HepG2 (cell line): ENCODE measurements around the gene ZNF284. TPM values are rescaled to one million over a fixed set of nuclear protein-coding genes. Genes with fewer than 3 reads are reported as not detected.
"Not testable (repeated sequence)": the region's sequence is repeated elsewhere in the genome, so short reads cannot be mapped to it uniquely, and the experiment has no call there.

Experiments
- ATAC-seq: fragments of 200-7000 bp; cut with Tn5 transposase; 3 replicates; pipeline ENCODE4 v1.9.1; 2020; ENCODE audit warnings: mild to moderate bottlenecking, moderate library complexity
- BruUV-seq: library from RNA; stranded (reverse); fragments of 400-500 nt; replicated peaks from 2 replicates; lab custom pipeline; 2021; lab: Mats Ljungman, UMichigan
- CTCF ChIA-PET: fragments of 300-600 bp; formaldehyde crosslinking; extraction: SDS; loops from one replicate; lab custom pipeline; 2021; ENCODE audit warnings: low total read pairs, inconsistent platforms, low intra/inter-chr PET ratio; lab: Yijun Ruan, JAX
- POLR2A ChIA-PET: fragments of 350-600 bp; sonication (Branson Sonifier 250); formaldehyde crosslinking; loops from one replicate; lab custom pipeline; 2020; ENCODE audit warnings: antibody characterized with exemption, inconsistent platforms; lab: Yijun Ruan, JAX
- DNase-seq: peaks from one replicate; pipeline ENCODE4 v3.0.0-alpha.2; 2015; ENCODE audit warnings: low spot score
- FAIRE-seq: peaks from 3 replicates; lab custom pipeline; 2011; peaks lifted over from hg19 to GRCh38; lab: Jason Lieb, UNC
- H2AFZ ChIP-seq: one replicate; pipeline ENCODE4 v1.6.1; 2011; ENCODE audit warnings: low read length, inconsistent platforms
- H3K27ac ChIP-seq: fragments of 300-600 bp; 3 replicates; pipeline ENCODE4 v1.8.0; 2011; ENCODE audit warnings: mixed run types, mild to moderate bottlenecking, mixed read lengths, low read length, inconsistent platforms; ENCODE audit not compliant: insufficient read depth; ENCODE audit errors: extremely low read length
- H3K27me3 ChIP-seq, 2 experiments: fragments of 200-600 bp in 1 of 2; 2 replicates in 1 of 2; 3 replicates in 1 of 2; pipeline versions ENCODE4 v1.6.0 to v1.8.0; 2011; ENCODE audit warnings: low read length in 2 of 2, mild to moderate bottlenecking in 2 of 2, moderate library complexity in 2 of 2, inconsistent platforms in 1 of 2; ENCODE audit not compliant: insufficient read depth in 2 of 2, control insufficient read depth in 1 of 2
- H3K36me3 ChIP-seq, 2 experiments: fragments of 200-600 bp in 1 of 2; replicated peaks in 1 of 2; 2 replicates in 1 of 2; 3 replicates in 1 of 2; pipeline versions ENCODE4 v1.5.1 to v1.8.0; 2011; ENCODE audit warnings: low read length in 2 of 2, inconsistent platforms in 1 of 2; ENCODE audit not compliant: insufficient read depth in 2 of 2, control insufficient read depth in 1 of 2
- H3K4me1 ChIP-seq: 2 replicates; pipeline ENCODE4 v1.5.1; 2012; ENCODE audit warnings: low read length, inconsistent platforms; ENCODE audit not compliant: insufficient read depth
- H3K4me2 ChIP-seq: 2 replicates; pipeline ENCODE4 v1.6.0; 2011; ENCODE audit warnings: low read depth, low read length, inconsistent platforms
- H3K4me3 ChIP-seq, 3 experiments: fragments of 200-600 bp in 1 of 3; sonication (generic), shearing (Covaris generic) in 1 of 3; replicated peaks in 1 of 3; 2 replicates each; pipeline ENCODE4 v1.5.1; 2011 to 2016; ENCODE audit warnings: low read length in 3 of 3, inconsistent platforms in 2 of 3, low read depth in 2 of 3, mild to moderate bottlenecking in 2 of 3, control low read depth in 1 of 3, mixed read lengths in 1 of 3; ENCODE audit not compliant: insufficient read depth in 1 of 3
- H3K79me2 ChIP-seq: one replicate; pipeline ENCODE4 v1.6.1; 2011; ENCODE audit warnings: low read length, inconsistent platforms; ENCODE audit not compliant: insufficient read depth
- H3K9ac ChIP-seq: 2 replicates; pipeline ENCODE4 v1.6.0; 2011; ENCODE audit warnings: mild to moderate bottlenecking, low read depth, low read length, inconsistent platforms; ENCODE audit not compliant: insufficient read depth
- H3K9me3 ChIP-seq: 2 replicates; pipeline ENCODE4 v1.5.1; 2012; ENCODE audit warnings: mild to moderate bottlenecking, low read length
- H4K20me1 ChIP-seq: 2 replicates; pipeline ENCODE4 v1.6.0; 2011; ENCODE audit warnings: inconsistent platforms, mild to moderate bottlenecking, low read length, moderate library complexity; ENCODE audit not compliant: insufficient read depth
- WGBS: methylation state at CpG from one replicate; pipeline ENCODE4 v1.1.6; 2017; ENCODE audit warnings: low lambda C conversion rate; 5-methylcytosine and 5-hydroxymethylcytosine counted together
- in situ Hi-C: cut with HindIII; loops from 2 replicates; pipeline ENCODE4 v1.10.0; 2017; ENCODE audit warnings: low pct_unique_long_range_greater_than_20kb; ENCODE audit not compliant: extremely low pct_ligation_motif_present
- intact Hi-C: fragments of 100-400 bp; cut with micrococcal nuclease; formaldehyde crosslinking; loops from one replicate; pipeline ENCODE4 v1.10.0; 2022; ENCODE audit not compliant: unreplicated experiment
- polyA plus RNA-seq, 8 experiments: library from polyadenylated mRNA; depleted of rRNA in 3 of 8; stranded (reverse) in 7 of 8; unstranded in 1 of 8; fragments of >200 nt; fragmentation: Illumina TruSeq in 4 of 8; extraction: Trizol in 4 of 8; gene quantifications; 2 replicates each; pipeline versions ENCODE4 v1.2.1 to v1.2.3, GENCODE V29; 2011 to 2016; ENCODE audit warnings: low read depth in 4 of 8, missing spikeins in 1 of 8, mixed read lengths in 1 of 8; ENCODE audit not compliant: insufficient read depth in 1 of 8
- total RNA-seq, 5 experiments: library from RNA; depleted of rRNA; stranded (reverse); fragments of >200 nt; fragmentation: Illumina TruSeq; extraction: Trizol; gene quantifications; 2 replicates each; pipeline ENCODE4 v1.2.3, GENCODE V29; 2016; ENCODE audit warnings: low read depth in 1 of 5
- TF ChIP-seq, protein P1 (sequence below): sonication (generic); formaldehyde crosslinking; conservative IDR thresholded peaks from 2 replicates; pipeline ENCODE4 v1.4.0; 2020; ENCODE audit warnings: mild to moderate bottlenecking, missing genetic modification reagents, moderate library complexity
- TF ChIP-seq, protein P2 (sequence below): sonication (generic); formaldehyde crosslinking; IDR thresholded peaks from 2 replicates; pipeline ENCODE4 v1.5.1; 2020; ENCODE audit warnings: mild to moderate bottlenecking, missing genetic modification reagents, moderate library complexity

Gene ZNF284
- total and polyA plus RNA-seq, 2 of the 13 experiments (the other 11 are each of a cell fraction or from before 2014, with no cell fraction given) = 1.2 to 2.3 TPM

DNA sequence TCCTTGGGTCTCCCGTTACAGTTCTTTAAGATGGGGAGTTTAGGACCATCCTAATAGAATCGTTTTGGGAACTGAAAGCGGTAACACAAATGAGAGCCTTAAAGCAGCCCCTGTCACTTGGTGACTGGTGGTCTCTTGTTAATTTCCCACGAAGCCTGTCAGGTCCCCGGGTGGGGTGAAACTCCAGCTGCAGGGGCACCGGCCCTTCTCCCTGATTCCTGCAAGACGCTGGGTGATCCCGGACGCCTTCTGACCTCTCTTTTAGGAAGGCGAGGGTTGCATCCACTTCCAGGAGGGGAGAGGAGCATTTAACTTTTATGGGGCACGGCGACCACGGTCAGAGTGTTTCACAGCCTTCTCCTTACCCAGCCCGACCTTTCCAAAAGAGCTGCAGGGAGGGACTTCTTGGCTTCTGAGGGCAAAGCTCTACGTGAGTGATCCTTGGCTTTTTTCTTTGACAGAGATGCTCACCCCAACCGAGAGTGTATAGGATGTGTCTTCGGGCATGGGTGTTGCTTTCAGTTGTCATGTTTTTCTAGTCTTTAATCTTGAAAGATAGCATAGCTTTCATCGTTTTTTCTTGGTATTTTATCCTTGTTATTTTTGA is 41.9 kb downstream of the ZNF284 start:
- ATAC-seq (peak; percentile 10), FAIRE-seq (no peak), DNase-seq (no peak)
- POLR2A ChIA-PET = interaction anchor here (1.3 to 3.5 kb wide), 3 partner anchors 19 to 93 kb away, joined by 5 to 19 read pairs (median 11); partner anchors contain the start of genes ZNF224 and ZNF226
- TSS peak; percentile 78 for BruUV-seq
- Histone ChIP-seq H3K36me3 (peaks cover 2 to 6% of the 10 kb centered on the region in 2 experiments; a peak in 3 of 5 replicates), H3K4me3 (peak overlapping the region; percentile 82 to 92 (median 82)), H3K4me1 (peaks cover 14% of the 10 kb centered on the region), H3K27ac (peak overlapping the region; percentile 51), H3K4me2 (peak overlapping the region; percentile 80), H3K9me3 (no peaks in the 10 kb centered on the region), H3K9ac (peak overlapping the region; percentile 76), H3K27me3 (no peaks in the 10 kb centered on the region; a peak in 1 of 5 replicates), H4K20me1 (no peaks in the 10 kb centered on the region), H3K79me2 (no peaks in the 10 kb centered on the region), H2AFZ (peak overlapping the region; percentile 19)
- CTCF ChIA-PET = no interaction called here
- in situ Hi-C loops (no loop called here), intact Hi-C loops (loop anchor here (1.0 to 10.0 kb wide), 3 partner anchors 98 to 179 kb away; partner anchors contain the start of genes ZNF227, ZNF230 and ZNF45)
- TF ChIP-seq, protein P1, sequence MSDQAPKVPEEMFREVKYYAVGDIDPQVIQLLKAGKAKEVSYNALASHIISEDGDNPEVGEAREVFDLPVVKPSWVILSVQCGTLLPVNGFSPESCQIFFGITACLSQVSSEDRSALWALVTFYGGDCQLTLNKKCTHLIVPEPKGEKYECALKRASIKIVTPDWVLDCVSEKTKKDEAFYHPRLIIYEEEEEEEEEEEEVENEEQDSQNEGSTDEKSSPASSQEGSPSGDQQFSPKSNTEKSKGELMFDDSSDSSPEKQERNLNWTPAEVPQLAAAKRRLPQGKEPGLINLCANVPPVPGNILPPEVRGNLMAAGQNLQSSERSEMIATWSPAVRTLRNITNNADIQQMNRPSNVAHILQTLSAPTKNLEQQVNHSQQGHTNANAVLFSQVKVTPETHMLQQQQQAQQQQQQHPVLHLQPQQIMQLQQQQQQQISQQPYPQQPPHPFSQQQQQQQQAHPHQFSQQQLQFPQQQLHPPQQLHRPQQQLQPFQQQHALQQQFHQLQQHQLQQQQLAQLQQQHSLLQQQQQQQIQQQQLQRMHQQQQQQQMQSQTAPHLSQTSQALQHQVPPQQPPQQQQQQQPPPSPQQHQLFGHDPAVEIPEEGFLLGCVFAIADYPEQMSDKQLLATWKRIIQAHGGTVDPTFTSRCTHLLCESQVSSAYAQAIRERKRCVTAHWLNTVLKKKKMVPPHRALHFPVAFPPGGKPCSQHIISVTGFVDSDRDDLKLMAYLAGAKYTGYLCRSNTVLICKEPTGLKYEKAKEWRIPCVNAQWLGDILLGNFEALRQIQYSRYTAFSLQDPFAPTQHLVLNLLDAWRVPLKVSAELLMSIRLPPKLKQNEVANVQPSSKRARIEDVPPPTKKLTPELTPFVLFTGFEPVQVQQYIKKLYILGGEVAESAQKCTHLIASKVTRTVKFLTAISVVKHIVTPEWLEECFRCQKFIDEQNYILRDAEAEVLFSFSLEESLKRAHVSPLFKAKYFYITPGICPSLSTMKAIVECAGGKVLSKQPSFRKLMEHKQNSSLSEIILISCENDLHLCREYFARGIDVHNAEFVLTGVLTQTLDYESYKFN (CRISPR knock-in tag) = no peak
- TF ChIP-seq, protein P2, sequence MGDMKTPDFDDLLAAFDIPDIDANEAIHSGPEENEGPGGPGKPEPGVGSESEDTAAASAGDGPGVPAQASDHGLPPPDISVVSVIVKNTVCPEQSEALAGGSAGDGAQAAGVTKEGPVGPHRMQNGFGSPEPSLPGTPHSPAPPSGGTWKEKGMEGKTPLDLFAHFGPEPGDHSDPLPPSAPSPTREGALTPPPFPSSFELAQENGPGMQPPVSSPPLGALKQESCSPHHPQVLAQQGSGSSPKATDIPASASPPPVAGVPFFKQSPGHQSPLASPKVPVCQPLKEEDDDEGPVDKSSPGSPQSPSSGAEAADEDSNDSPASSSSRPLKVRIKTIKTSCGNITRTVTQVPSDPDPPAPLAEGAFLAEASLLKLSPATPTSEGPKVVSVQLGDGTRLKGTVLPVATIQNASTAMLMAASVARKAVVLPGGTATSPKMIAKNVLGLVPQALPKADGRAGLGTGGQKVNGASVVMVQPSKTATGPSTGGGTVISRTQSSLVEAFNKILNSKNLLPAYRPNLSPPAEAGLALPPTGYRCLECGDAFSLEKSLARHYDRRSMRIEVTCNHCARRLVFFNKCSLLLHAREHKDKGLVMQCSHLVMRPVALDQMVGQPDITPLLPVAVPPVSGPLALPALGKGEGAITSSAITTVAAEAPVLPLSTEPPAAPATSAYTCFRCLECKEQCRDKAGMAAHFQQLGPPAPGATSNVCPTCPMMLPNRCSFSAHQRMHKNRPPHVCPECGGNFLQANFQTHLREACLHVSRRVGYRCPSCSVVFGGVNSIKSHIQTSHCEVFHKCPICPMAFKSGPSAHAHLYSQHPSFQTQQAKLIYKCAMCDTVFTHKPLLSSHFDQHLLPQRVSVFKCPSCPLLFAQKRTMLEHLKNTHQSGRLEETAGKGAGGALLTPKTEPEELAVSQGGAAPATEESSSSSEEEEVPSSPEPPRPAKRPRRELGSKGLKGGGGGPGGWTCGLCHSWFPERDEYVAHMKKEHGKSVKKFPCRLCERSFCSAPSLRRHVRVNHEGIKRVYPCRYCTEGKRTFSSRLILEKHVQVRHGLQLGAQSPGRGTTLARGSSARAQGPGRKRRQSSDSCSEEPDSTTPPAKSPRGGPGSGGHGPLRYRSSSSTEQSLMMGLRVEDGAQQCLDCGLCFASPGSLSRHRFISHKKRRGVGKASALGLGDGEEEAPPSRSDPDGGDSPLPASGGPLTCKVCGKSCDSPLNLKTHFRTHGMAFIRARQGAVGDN (CRISPR knock-in tag) = peak; percentile 1; the same call in 1 of the 2 replicates
- 3% methylated on average over 7 of the region's 18 CpGs for WGBS

DNA sequence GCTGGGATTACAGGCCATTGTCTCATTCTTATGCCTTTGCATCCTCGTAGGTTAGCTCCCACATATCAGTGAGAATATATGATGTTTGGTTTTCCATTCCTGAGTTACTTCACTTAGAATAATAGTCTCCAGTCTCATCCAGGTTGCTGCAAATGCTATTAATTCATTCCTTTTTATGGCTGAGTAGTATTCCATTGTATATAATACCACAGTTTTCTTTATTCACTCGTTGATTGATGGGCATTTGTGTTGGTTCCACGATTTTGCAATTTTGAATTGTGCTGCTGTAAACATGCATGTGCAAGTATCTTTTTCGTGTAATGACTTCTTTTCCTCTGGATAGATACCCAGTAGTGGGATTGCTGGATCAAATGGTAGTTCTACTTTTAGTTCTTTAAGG is 49.2 kb downstream of the ZNF284 start:
- H4K20me1 ChIP-seq, intact Hi-C loops, H3K27ac ChIP-seq, H3K9ac ChIP-seq, POLR2A ChIA-PET, CTCF ChIA-PET, H3K27me3 ChIP-seq, H2AFZ ChIP-seq, H3K4me2 ChIP-seq, DNase-seq, H3K4me1 ChIP-seq, H3K4me3 ChIP-seq, in situ Hi-C loops, ATAC-seq, H3K79me2 ChIP-seq, BruUV-seq, H3K9me3 ChIP-seq, FAIRE-seq: not testable (repeated sequence)
- peaks cover 2 to 14% of the 10 kb centered on the region in 2 experiments; a peak in 3 of 5 replicates for H3K36me3 ChIP-seq
- WGBS = 92% methylated on average over 4 of the region's 4 CpGs
